Endothelial cell of umbilical vein (primary cell): ENCODE data around the gene ATG7. TPM values are rescaled to one million over a fixed set of nuclear protein-coding genes. Genes with fewer than 3 reads are reported as not detected.

Experiments
- BruUV-seq: library from RNA; stranded (reverse); fragments of 400-500 nt; replicated peaks from 2 replicates; lab custom pipeline; 2021; lab: Mats Ljungman, UMichigan
- CTCF ChIA-PET: fragments of 300-600, 350-600 bp; sonication (Branson Sonifier 250); formaldehyde crosslinking; loops from one replicate; lab custom pipeline; 2021; ENCODE audit warnings: antibody characterized with exemption, inconsistent platforms; lab: Charles Lee
- POLR2A ChIA-PET: fragments of 300-600, 350-600 bp; sonication (Branson Sonifier 250); formaldehyde crosslinking; loops from one replicate; lab custom pipeline; 2021; ENCODE audit warnings: antibody characterized with exemption, inconsistent platforms; lab: Charles Lee
- DNase-seq: peaks from one replicate; pipeline ENCODE4 v3.0.0-alpha.2; 2011; ENCODE audit warnings: low read depth, low spot score
- FAIRE-seq: peaks from 2 replicates; lab custom pipeline; 2011; peaks lifted over from hg19 to GRCh38; lab: Jason Lieb, UNC
- H2AFZ ChIP-seq: 2 replicates; pipeline ENCODE4 v1.6.0; 2012; ENCODE audit warnings: low read depth, low read length, control low read depth, inconsistent platforms
- H3K27ac ChIP-seq: 2 replicates; pipeline ENCODE4 v1.5.1; 2011; ENCODE audit warnings: low read depth, mild to moderate bottlenecking, control low read depth, low read length, moderate library complexity; ENCODE audit not compliant: insufficient read depth
- H3K27me3 ChIP-seq, 2 experiments: 2 replicates each; pipeline versions ENCODE4 v1.6.0 to v1.6.1; 2011; ENCODE audit warnings: low read length in 2 of 2, mixed read lengths in 1 of 2; ENCODE audit not compliant: control insufficient read depth in 2 of 2, insufficient read depth in 2 of 2
- H3K36me3 ChIP-seq, 2 experiments: 2 replicates in 1 of 2; 3 replicates in 1 of 2; pipeline ENCODE4 v1.5.1; 2011; ENCODE audit warnings: low read length in 2 of 2, mild to moderate bottlenecking in 1 of 2, moderate library complexity in 1 of 2; ENCODE audit not compliant: control insufficient read depth in 2 of 2, insufficient read depth in 2 of 2; ENCODE audit errors: extremely low read depth in 1 of 2
- H3K4me1 ChIP-seq: 3 replicates; pipeline ENCODE4 v1.5.1; 2011; ENCODE audit warnings: mild to moderate bottlenecking, low read length; ENCODE audit not compliant: control insufficient read depth, insufficient read depth; ENCODE audit errors: extremely low read depth
- H3K4me2 ChIP-seq: 2 replicates; pipeline ENCODE4 v1.6.1; 2011; ENCODE audit warnings: low read length, control low read depth, mixed read lengths; ENCODE audit not compliant: insufficient read depth
- H3K4me3 ChIP-seq, 3 experiments: fragments of 200-600 bp in 1 of 3; sonication (generic), shearing (Covaris generic) in 1 of 3; replicated peaks in 1 of 3; 2 replicates each; pipeline ENCODE4 v1.5.1; 2011 to 2016; ENCODE audit warnings: control low read depth in 3 of 3, low read length in 3 of 3, mild to moderate bottlenecking in 2 of 3, inconsistent platforms in 1 of 3, low read depth in 1 of 3, moderate library complexity in 1 of 3; ENCODE audit not compliant: insufficient read depth in 1 of 3
- H3K79me2 ChIP-seq: 2 replicates; pipeline ENCODE4 v1.6.0; 2012; ENCODE audit warnings: low read length, inconsistent platforms; ENCODE audit not compliant: control insufficient read depth, insufficient read depth
- H3K9ac ChIP-seq: replicated peaks from 2 replicates; pipeline ENCODE3; 2011; ENCODE audit warnings: low read length, control low read depth; ENCODE audit not compliant: insufficient read depth; ENCODE audit errors: extremely low read depth
- H3K9me1 ChIP-seq: replicated peaks from 3 replicates; pipeline ENCODE4 v1.6.0; 2011; ENCODE audit warnings: mild to moderate bottlenecking, low read length; ENCODE audit not compliant: control insufficient read depth, insufficient read depth; ENCODE audit errors: extremely low read depth
- H3K9me3 ChIP-seq: replicated peaks from 2 replicates; pipeline ENCODE4 v1.5.1; 2012; ENCODE audit warnings: low read length, inconsistent platforms; ENCODE audit not compliant: control insufficient read depth, insufficient read depth
- H4K20me1 ChIP-seq: replicated peaks from 2 replicates; pipeline ENCODE3; 2011; ENCODE audit warnings: mild to moderate bottlenecking, low read length; ENCODE audit not compliant: control insufficient read depth, insufficient read depth; ENCODE audit errors: extremely low read depth
- EZH2 ChIP-seq: IDR thresholded peaks from 2 replicates; pipeline ENCODE4 v1.6.1; 2012; ENCODE audit warnings: borderline replicate concordance, low read depth, mild to moderate bottlenecking, moderate library complexity, low read length, inconsistent platforms; ENCODE audit not compliant: severe bottlenecking
- FOS ChIP-seq: IDR thresholded peaks from 2 replicates; pipeline ENCODE4 v1.6.1; 2011; ENCODE audit warnings: mild to moderate bottlenecking, low read length, moderate library complexity, borderline replicate concordance; ENCODE audit not compliant: insufficient read depth
- GATA2 ChIP-seq: IDR thresholded peaks from 2 replicates; pipeline ENCODE4 v1.7.0; 2011; ENCODE audit warnings: low read depth, mild to moderate bottlenecking, moderate library complexity, mixed read lengths, low read length; ENCODE audit not compliant: insufficient read length, insufficient read depth
- JUN ChIP-seq: IDR thresholded peaks from 2 replicates; pipeline ENCODE4 v1.6.1; 2011; ENCODE audit warnings: borderline replicate concordance, low read depth; ENCODE audit not compliant: insufficient read length, insufficient read depth
- MAX ChIP-seq: IDR thresholded peaks from 2 replicates; pipeline ENCODE4 v1.6.1; 2011; ENCODE audit not compliant: insufficient read depth, insufficient read length
- MYC ChIP-seq: IDR thresholded peaks from one replicate; pipeline ENCODE4 v1.6.1; 2011; ENCODE audit warnings: mild to moderate bottlenecking, low read depth, low read length
- POLR2A ChIP-seq: IDR thresholded peaks from 2 replicates; pipeline ENCODE4 v1.6.1; 2012; ENCODE audit warnings: low read depth, mild to moderate bottlenecking, control low read depth, low read length
- POLR2AphosphoS5 ChIP-seq: IDR thresholded peaks from 2 replicates; pipeline ENCODE4 v1.6.1; 2012; ENCODE audit warnings: low read depth, mild to moderate bottlenecking, control low read depth, low read length, moderate library complexity; ENCODE audit not compliant: insufficient read depth
- dilution Hi-C: fragments of 300-500 bp; cut with MboI; formaldehyde crosslinking; loops from one replicate; pipeline ENCODE4 v1.15.0; 2019; ENCODE audit warnings: low sequenced_read_pairs; ENCODE audit not compliant: extremely low pct_ligation_motif_present
- intact Hi-C: fragments of 100-400 bp; cut with micrococcal nuclease; formaldehyde crosslinking; loops from one replicate; pipeline ENCODE4 v1.10.0; 2022
- polyA plus RNA-seq, 4 experiments: library from polyadenylated mRNA; depleted of rRNA in 3 of 4; stranded (reverse) in 3 of 4; unstranded in 1 of 4; fragments of >200 nt; gene quantifications; 2 replicates each; pipeline versions ENCODE4 v1.2.1 to v1.2.3, GENCODE V29; 2011 to 2012; ENCODE audit warnings: missing spikeins in 1 of 4
- total RNA-seq: library from RNA; stranded (reverse); gene quantifications from 2 replicates; pipeline ENCODE4 v1.2.3, GENCODE V29; 2021
- TF ChIP-seq, protein P1 (sequence below), 2 donors: IDR thresholded peaks; 1 replicate in 1 of 2; 2 replicates in 1 of 2; pipeline ENCODE4 v1.5.1; 2011; ENCODE audit warnings: low read length in 2 of 2, mild to moderate bottlenecking in 2 of 2, moderate library complexity in 2 of 2, control low read depth in 1 of 2, inconsistent platforms in 1 of 2, low read depth in 1 of 2; ENCODE audit not compliant: insufficient read depth in 1 of 2; ENCODE audit errors: extremely low read depth in 1 of 2

The ATG7 gene
- total and polyA plus RNA-seq, 2 donors (not counting 3 experiments of a cell fraction or from before 2014, with no cell fraction given) = 30.8 to 48.3 TPM

DNA sequence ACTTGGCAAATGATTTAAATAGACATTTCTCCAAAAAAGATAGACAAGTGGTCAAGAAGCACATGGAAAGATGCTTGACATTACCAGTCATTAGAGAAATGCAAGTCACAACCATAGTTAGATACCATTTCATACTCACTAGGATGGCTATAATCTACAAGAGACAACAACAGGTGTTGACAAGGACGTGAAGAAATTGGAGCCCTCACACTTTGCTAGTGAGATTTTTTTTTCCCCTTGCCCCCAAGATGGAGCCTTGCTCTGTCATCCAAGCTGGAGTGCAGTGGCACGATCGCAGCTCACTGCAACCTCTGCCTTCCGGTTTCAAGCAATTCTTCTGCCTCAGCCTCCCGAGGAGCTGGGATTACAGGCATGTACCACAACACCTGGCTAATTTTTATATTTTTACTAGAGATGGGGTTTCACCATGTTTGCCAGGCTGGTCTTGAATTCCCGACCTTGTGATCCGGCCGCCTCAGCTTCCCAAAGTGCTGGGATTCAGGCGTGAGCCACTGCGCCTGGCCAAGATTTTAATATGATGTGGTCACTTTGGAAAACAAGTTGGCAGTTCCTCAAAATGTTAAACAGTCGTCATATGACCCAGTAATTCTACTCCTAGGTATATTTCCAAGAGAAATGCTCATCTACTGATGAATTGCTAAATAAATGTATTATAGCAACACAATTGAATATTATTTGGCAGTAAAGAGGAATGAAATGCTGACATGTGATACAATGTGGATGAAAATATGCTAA is 103.3 kb downstream of the ATG7 start:
- H3K4me3 ChIP-seq = no peak overlapping the region
- DNase-seq (no peak), FAIRE-seq (no peak)
- no peaks in the 10 kb centered on the region for H3K27me3 ChIP-seq
- CTCF ChIA-PET = interaction anchor here (0.7 to 6.5 kb wide), 3 partner anchors 193 to 315 kb away, joined by 3 to 189 read pairs (median 5); no protein-coding TSS in a partner anchor
- dilution Hi-C loops (no loop called here), intact Hi-C loops (loop anchor here (5.0 kb wide), 2 partner anchors 762 to 1102 kb away; no protein-coding TSS in a partner anchor)
- TF ChIP-seq FOS (no peak), GATA2 (no peak), EZH2 (no peak), POLR2A (no peak), POLR2AphosphoS5 (no peak), MYC (no peak), MAX (no peak), JUN (no peak)
- TF ChIP-seq, protein P1, sequence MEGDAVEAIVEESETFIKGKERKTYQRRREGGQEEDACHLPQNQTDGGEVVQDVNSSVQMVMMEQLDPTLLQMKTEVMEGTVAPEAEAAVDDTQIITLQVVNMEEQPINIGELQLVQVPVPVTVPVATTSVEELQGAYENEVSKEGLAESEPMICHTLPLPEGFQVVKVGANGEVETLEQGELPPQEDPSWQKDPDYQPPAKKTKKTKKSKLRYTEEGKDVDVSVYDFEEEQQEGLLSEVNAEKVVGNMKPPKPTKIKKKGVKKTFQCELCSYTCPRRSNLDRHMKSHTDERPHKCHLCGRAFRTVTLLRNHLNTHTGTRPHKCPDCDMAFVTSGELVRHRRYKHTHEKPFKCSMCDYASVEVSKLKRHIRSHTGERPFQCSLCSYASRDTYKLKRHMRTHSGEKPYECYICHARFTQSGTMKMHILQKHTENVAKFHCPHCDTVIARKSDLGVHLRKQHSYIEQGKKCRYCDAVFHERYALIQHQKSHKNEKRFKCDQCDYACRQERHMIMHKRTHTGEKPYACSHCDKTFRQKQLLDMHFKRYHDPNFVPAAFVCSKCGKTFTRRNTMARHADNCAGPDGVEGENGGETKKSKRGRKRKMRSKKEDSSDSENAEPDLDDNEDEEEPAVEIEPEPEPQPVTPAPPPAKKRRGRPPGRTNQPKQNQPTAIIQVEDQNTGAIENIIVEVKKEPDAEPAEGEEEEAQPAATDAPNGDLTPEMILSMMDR (IDR thresholded peaks at IDR 0.05; ENCODE audit: extremely low read depth in 1 of 2, insufficient read depth in 1 of 2, low read depth in 1 of 2, low read length in 2 of 2) = no peak
- H3K4me1 ChIP-seq = peaks cover 13% of the 10 kb centered on the region
- no peaks in the 10 kb centered on the region for H3K9me3 ChIP-seq
- no peak overlapping the region for H3K4me2 ChIP-seq
- no peak overlapping the region for H3K9ac ChIP-seq
- BruUV-seq = no TSS peak
- no peaks in the 10 kb centered on the region for H3K36me3 ChIP-seq
- no peak overlapping the region for H2AFZ ChIP-seq
- H3K9me1 ChIP-seq = no peaks in the 10 kb centered on the region
- no peak overlapping the region for H3K27ac ChIP-seq
- POLR2A ChIA-PET = no interaction called here
- H4K20me1 ChIP-seq = no peaks in the 10 kb centered on the region
- H3K79me2 ChIP-seq = no peaks in the 10 kb centered on the region
